K562 (cell line): Measurements from ENCODE around the gene CCR2. TPM values are rescaled to one million over a fixed set of nuclear protein-coding genes. Genes with fewer than 3 reads are reported as not detected.
A peak's percentile ranks its signal among the peaks of the same experiment; 100 is the strongest.

Source experiments
- BCOR ChIP-seq: fragments of 450-650 bp; IDR thresholded peaks from 2 replicates; pipeline ENCODE4 v1.6.1; 2016
- CAMTA2 ChIP-seq: fragments of 250-450 bp; sonication (Bioruptor Pico); conservative IDR thresholded peaks from 2 replicates; pipeline ENCODE4 v1.5.1; 2022
- CHAMP1 ChIP-seq: fragments of 450-650 bp; IDR thresholded peaks from 2 replicates; pipeline ENCODE4 v1.6.1; 2016; ENCODE audit warnings: mild to moderate bottlenecking
- DIDO1 ChIP-seq: fragments of 450-650 bp; IDR thresholded peaks from 2 replicates; pipeline ENCODE4 v1.6.1; 2016; ENCODE audit warnings: low read depth, missing biosample characterization, missing genetic modification characterization
- FIP1L1 ChIP-seq: fragments of 200-400 bp; formaldehyde crosslinking; IDR thresholded peaks from 2 replicates; pipeline ENCODE4 v1.6.1; 2018; ENCODE audit warnings: mild to moderate bottlenecking, low read depth, low read length; ENCODE audit not compliant: poor library complexity, severe bottlenecking
- IRF2 ChIP-seq: sonication (generic); formaldehyde crosslinking; IDR thresholded peaks from 2 replicates; pipeline ENCODE4 v1.8.1; 2022; ENCODE audit warnings: mild to moderate bottlenecking, missing genetic modification reagents
- MTA2 ChIP-seq: fragments of 450-650 bp; IDR thresholded peaks from 2 replicates; pipeline ENCODE4 v1.6.1; 2016; ENCODE audit warnings: low read depth
- NKRF ChIP-seq: fragments of 450-650 bp; IDR thresholded peaks from 2 replicates; pipeline ENCODE4 v1.6.1; 2016; ENCODE audit warnings: borderline replicate concordance
- POLR2AphosphoS2 ChIP-seq: IDR thresholded peaks from 2 replicates; pipeline ENCODE4 v1.6.1; 2012; ENCODE audit warnings: low read length, improper control_type of control experiment
- POU5F1 ChIP-seq: fragments of 150-350 bp; IDR thresholded peaks from 2 replicates; pipeline ENCODE4 v1.6.1; 2014; ENCODE audit warnings: borderline replicate concordance, low read length, low read depth, mild to moderate bottlenecking; ENCODE audit not compliant: partially characterized antibody
- SNRNP70 ChIP-seq: fragments of 200-400 bp; formaldehyde crosslinking; optimal IDR thresholded peaks from 2 replicates; pipeline ENCODE3; 2017; ENCODE audit warnings: low read depth, low read length
- TFE3 ChIP-seq: fragments of 450-650 bp; formaldehyde crosslinking; IDR thresholded peaks from 2 replicates; pipeline ENCODE4 v1.4.0; 2020; ENCODE audit warnings: mild to moderate bottlenecking, mixed read lengths
- TOE1 ChIP-seq, 2 experiments: fragments of 450-650 bp in 1 of 2; sonication (generic) in 1 of 2; formaldehyde crosslinking in 1 of 2; IDR thresholded peaks; 2 replicates each; pipeline versions ENCODE4 v1.7.1 to v1.8.0; 2016 to 2022; ENCODE audit warnings: borderline replicate concordance in 2 of 2, mild to moderate bottlenecking in 2 of 2, antibody characterized with exemption in 1 of 2, inconsistent platforms in 1 of 2, low read depth in 1 of 2, missing genetic modification reagents in 1 of 2, moderate library complexity in 1 of 2
- ZNF121 ChIP-seq: sonication (generic); formaldehyde crosslinking; conservative IDR thresholded peaks from 2 replicates; pipeline ENCODE4 v1.8.0; 2022; ENCODE audit warnings: missing genetic modification reagents
- ZNF3 ChIP-seq: fragments of 250-450 bp; sonication (Bioruptor Pico); IDR thresholded peaks from 2 replicates; pipeline ENCODE4 v1.5.0; 2021; ENCODE audit warnings: mild to moderate bottlenecking, moderate library complexity
- ZNF41 ChIP-seq: fragments of 250-450 bp; sonication (Bioruptor Pico); conservative IDR thresholded peaks from 2 replicates; pipeline ENCODE4 v1.4.0; 2020; ENCODE audit warnings: mild to moderate bottlenecking
- ZNF583 ChIP-seq: fragments of 250-450 bp; sonication (Bioruptor Pico); IDR thresholded peaks from 2 replicates; pipeline ENCODE4 v1.4.0; 2020
- ZNF589 ChIP-seq: fragments of 200-800 bp; sonication (Bioruptor generic); IDR thresholded peaks from 2 replicates; pipeline ENCODE4 v1.6.1; 2016; ENCODE audit warnings: low read depth, missing genetic modification characterization, missing compliant biosample characterization
- ZNF695 ChIP-seq: fragments of 450-650 bp; formaldehyde crosslinking; IDR thresholded peaks from 2 replicates; pipeline ENCODE4 v1.4.0; 2020; ENCODE audit warnings: mild to moderate bottlenecking, moderate library complexity
- polyA plus RNA-seq, 8 experiments: library from polyadenylated mRNA; depleted of rRNA in 4 of 8; stranded (reverse) in 5 of 8; unstranded in 3 of 8; fragments of >200 nt; fragmentation: Nextera tagmentation in 2 of 8; fragmentation: Illumina TruSeq in 1 of 8; extraction: Ambion mirVana in 2 of 8; extraction: Trizol in 1 of 8; gene quantifications; 2 replicates each; pipeline versions ENCODE4 v1.2.1 to v1.2.3, GENCODE V29; 2011 to 2014; ENCODE audit warnings: inconsistent platforms in 1 of 8, missing spikeins in 1 of 8
- total RNA-seq, 7 experiments: library from RNA; depleted of rRNA in 6 of 7; stranded (reverse); fragments of >200 nt in 6 of 7; fragmentation: Illumina TruSeq in 2 of 7; extraction: Trizol in 2 of 7; gene quantifications; 2 replicates each; pipeline versions ENCODE4 v1.2.1 to v1.2.3, GENCODE V29; 2011 to 2021; ENCODE audit warnings: low replicate concordance in 1 of 7

CCR2 gene
- total and polyA plus RNA-seq, 9 of the 15 experiments (the other 6 are each of a cell fraction or from before 2014, with no cell fraction given): not detected

- TF ChIP-seq ZNF695: no peak
- no peak for TF ChIP-seq ZNF589 (CRISPR knock-in tag)
- no peak for TF ChIP-seq NKRF
- TF ChIP-seq TFE3 (CRISPR knock-in tag): no peak
- 0 out of 2 replicates have a peak, but pooled peaks have one; percentile 50 for TF ChIP-seq ZNF583 (CRISPR knock-in tag)
- no peak for TF ChIP-seq POU5F1
- no peak for TF ChIP-seq POLR2AphosphoS2
- no peak for TF ChIP-seq IRF2
- no peak for TF ChIP-seq FIP1L1
- TF ChIP-seq MTA2: peak; percentile 68
- 0 out of 2 replicates have a peak, but pooled peaks have one; percentile 36 for TF ChIP-seq TOE1 (IDR thresholded peaks at IDR 0.05; ENCODE audit: borderline replicate concordance)
- no peak for TF ChIP-seq TOE1 (CRISPR knock-in tag; IDR thresholded peaks at IDR 0.05; ENCODE audit: borderline replicate concordance, low read depth)
- TF ChIP-seq ZNF3 (CRISPR knock-in tag): no peak
- peak; percentile 64; the same call in 1 of the 2 replicates for TF ChIP-seq ZNF41 (CRISPR knock-in tag)
- TF ChIP-seq ZNF121 (CRISPR knock-in tag): no peak
- no peak for TF ChIP-seq SNRNP70
- TF ChIP-seq DIDO1: no peak
- TF ChIP-seq CAMTA2 (CRISPR knock-in tag): no peak
- no peak for TF ChIP-seq CHAMP1
- TF ChIP-seq BCOR: peak; percentile 87
Observed at GRCh38 chr3:46400000-46400734, 46.3 kb downstream of the CCR2 start (continued).
